ENCODE results near the gene PRICKLE2. TPM values are rescaled to one million over a fixed set of nuclear protein-coding genes. Genes with fewer than 3 reads are reported as not detected.

The PRICKLE2 gene
- total RNA-seq, 2 experiments from 2014 or later, result not detected

GRCh38 chr3:64203969-64204908 is 21.0 kb downstream of the PRICKLE2 start:
- CTCF ChIA-PET, result no interaction called here
- no peak for DNase-seq
- H3K4me1 Mint-ChIP-seq, result no peaks in the 10 kb centered on the region
- H3K27ac Mint-ChIP-seq, result no peak overlapping the region
- no peaks in the 10 kb centered on the region for H3K36me3 Mint-ChIP-seq
- H3K9me3 Mint-ChIP-seq (ENCODE audit: low read depth), result no peaks in the 10 kb centered on the region
- ATAC-seq, result no peak
- H3K4me3 Mint-ChIP-seq, result no peak overlapping the region
- H3K27me3 Mint-ChIP-seq, result peaks cover 7% of the 10 kb centered on the region

DNA sequence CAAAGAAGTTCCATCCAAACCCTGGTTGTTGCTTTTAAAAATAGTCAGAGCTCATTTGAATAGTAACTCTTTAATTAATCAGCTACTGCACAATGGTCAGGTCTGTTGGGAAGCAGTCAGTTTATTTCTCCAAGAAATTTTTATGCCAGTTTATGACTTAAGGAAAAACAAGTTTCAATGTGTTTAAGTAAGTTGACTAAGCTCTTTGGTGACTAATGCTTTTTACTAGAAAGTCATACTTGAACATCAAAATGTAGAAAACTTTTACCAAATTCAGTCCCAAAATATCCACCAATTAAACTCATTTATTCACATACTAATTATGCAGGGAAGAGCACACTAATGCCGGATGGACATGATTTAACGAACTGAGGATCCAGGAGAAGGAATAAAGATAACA is 22.1 kb downstream of the PRICKLE2 start:
- H3K9me3 Mint-ChIP-seq (ENCODE audit: low read depth), result no peaks in the 10 kb centered on the region
- CTCF ChIA-PET, result no interaction called here
- no peak for ATAC-seq
- no peaks in the 10 kb centered on the region for H3K36me3 Mint-ChIP-seq
- H3K4me1 Mint-ChIP-seq, result no peaks in the 10 kb centered on the region
- no peak overlapping the region for H3K4me3 Mint-ChIP-seq
- H3K27ac Mint-ChIP-seq, result no peak overlapping the region
- peaks cover 7% of the 10 kb centered on the region for H3K27me3 Mint-ChIP-seq
- DNase-seq, result no peak

DNA sequence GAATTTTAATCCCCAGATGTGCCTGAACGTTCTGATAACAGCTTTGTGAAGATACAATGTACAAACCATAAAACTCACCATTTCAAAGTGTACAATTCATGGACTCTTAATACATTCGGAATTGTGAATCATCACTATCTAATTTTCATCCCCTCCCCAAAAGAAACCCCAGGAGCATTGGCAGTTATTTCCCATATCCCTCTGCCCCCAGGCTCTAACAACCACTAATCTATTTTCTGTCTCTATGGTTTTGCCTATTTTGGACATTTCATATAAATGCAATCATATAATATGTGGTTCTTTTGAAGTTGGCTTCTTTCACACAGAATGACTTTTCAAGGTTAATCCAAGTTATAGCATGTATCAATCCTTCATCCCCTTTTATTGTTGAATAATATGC is 25.3 kb downstream of the PRICKLE2 start:
- no peaks in the 10 kb centered on the region for H3K4me1 Mint-ChIP-seq
- ATAC-seq, result no peak
- no peak overlapping the region for H3K27ac Mint-ChIP-seq
- DNase-seq, result no peak
- H3K4me3 Mint-ChIP-seq, result no peak overlapping the region
- peaks cover 7% of the 10 kb centered on the region for H3K27me3 Mint-ChIP-seq
- H3K36me3 Mint-ChIP-seq, result no peaks in the 10 kb centered on the region
- no peaks in the 10 kb centered on the region for H3K9me3 Mint-ChIP-seq (ENCODE audit: low read depth)
- CTCF ChIA-PET, result no interaction called here

- Mint-ChIP-seq H3K9me3 (ENCODE audit: low read depth) (peaks cover 2% of the 10 kb centered on the region), H3K36me3 (no peaks in the 10 kb centered on the region), H3K27me3 (no peaks in the 10 kb centered on the region), H3K4me3 (no peak overlapping the region), H3K27ac (no peak overlapping the region), H3K4me1 (no peaks in the 10 kb centered on the region)
- ATAC-seq (no peak), DNase-seq (no peak)
- CTCF ChIA-PET, result no interaction called here
Measured at GRCh38 chr3:64196236-64196929, 28.9 kb downstream of the PRICKLE2 start.

DNA sequence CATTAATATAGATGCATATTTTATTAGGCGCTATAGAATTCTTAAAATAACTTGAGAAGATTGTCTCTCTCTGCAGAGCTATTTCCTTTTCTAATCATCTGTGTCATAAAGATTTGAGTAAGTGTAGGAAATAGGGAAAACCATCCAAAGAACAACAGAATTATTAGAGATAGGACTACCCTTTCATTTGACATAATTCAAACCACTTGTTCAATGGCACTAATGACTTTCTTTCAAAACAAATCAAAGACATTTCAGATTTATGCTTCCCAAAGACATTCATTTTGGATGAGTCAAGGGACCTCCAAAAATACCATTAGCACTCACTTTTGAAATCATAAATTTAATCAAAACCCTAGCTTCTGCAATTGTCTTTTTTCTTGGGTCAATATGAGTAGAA is 29.5 kb downstream of the PRICKLE2 start:
- ATAC-seq, result no peak
- CTCF ChIA-PET, result no interaction called here
- no peak for DNase-seq
- Mint-ChIP-seq H3K9me3 (ENCODE audit: low read depth) (peaks cover 2% of the 10 kb centered on the region), H3K4me1 (no peaks in the 10 kb centered on the region), H3K27ac (no peak overlapping the region), H3K36me3 (no peaks in the 10 kb centered on the region), H3K27me3 (no peaks in the 10 kb centered on the region), H3K4me3 (no peak overlapping the region)

DNA sequence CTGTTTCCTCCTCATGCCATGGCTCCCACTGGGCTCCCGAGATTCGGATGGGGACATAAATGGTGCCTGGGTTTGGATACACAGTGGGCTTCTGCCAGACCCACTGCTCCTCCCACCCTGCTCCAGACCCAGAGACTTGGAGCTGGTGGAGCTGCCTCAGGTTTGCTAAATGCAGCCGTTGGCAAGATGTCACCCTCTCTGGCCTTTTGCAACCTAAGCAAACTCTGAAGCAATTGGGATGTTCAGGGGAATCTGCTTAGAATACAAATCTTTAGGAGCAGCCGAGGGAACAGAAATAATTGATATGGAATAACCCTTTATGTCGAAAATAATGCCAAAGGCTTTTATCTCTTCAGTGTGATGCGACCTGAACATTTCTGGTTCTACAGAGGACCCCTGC is 33.4 kb downstream of the PRICKLE2 start:
- H3K4me3 Mint-ChIP-seq, result no peak overlapping the region
- no peaks in the 10 kb centered on the region for H3K27me3 Mint-ChIP-seq
- no peak for ATAC-seq
- peaks cover 2% of the 10 kb centered on the region for H3K9me3 Mint-ChIP-seq (ENCODE audit: low read depth)
- no peaks in the 10 kb centered on the region for H3K4me1 Mint-ChIP-seq
- no peaks in the 10 kb centered on the region for H3K36me3 Mint-ChIP-seq
- H3K27ac Mint-ChIP-seq, result no peak overlapping the region
- CTCF ChIA-PET, result no interaction called here
- DNase-seq, result no peak

DNA sequence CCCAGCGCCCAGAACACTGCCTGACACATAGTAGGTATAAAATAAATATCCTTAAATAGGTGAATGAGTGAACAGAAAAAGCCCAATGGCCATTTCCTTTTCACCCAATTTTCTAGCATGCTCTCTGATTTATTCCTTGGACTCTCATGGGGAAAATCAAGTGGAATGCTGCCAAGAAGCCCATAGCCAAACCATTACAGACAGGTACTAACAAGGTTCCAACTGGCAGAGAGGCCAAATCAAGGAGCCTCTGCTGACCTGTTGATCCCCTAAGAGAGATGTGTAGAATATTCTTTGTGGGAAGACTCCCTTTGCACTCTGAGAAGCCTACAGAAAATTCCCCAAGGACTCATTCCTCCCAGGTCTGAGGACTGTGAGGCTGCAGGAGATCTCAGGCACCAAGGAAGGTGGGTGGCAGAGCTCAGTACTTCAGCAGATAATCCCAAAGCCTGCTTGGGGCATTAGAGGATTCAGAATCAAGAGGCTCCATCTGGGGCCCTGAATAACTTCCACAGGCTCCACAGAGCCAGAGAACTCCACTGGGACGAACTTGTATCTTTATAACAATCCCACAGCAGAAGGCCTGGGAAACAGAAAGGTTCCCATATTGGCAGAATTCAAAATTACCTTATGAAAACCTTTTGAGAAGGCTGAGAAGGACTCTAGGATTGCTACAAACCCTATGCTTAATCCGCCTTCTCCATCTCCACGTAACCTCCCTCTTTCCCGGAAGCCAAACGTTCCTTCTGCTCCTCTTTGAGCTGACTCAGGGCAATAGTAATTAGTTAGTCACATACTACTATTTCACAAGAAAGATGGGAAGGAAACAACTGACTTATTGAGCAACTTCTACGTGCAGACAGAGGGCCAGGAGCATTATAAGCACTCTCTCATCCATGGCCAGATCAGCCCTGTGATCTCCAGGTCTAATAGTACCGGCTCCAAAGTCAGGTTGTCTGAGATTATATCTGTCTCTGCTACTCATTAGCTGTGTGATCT is 34.5 kb downstream of the PRICKLE2 start:
- ATAC-seq (no peak), DNase-seq (no peak)
- H3K4me1 Mint-ChIP-seq, result no peaks in the 10 kb centered on the region
- H3K9me3 Mint-ChIP-seq (ENCODE audit: low read depth), result peaks cover 2% of the 10 kb centered on the region
- no peak overlapping the region for H3K4me3 Mint-ChIP-seq
- H3K27me3 Mint-ChIP-seq, result no peaks in the 10 kb centered on the region
- H3K27ac Mint-ChIP-seq, result no peak overlapping the region
- CTCF ChIA-PET, result no interaction called here
- no peaks in the 10 kb centered on the region for H3K36me3 Mint-ChIP-seq

- Mint-ChIP-seq H3K36me3 (no peaks in the 10 kb centered on the region), H3K4me1 (no peaks in the 10 kb centered on the region), H3K27ac (no peak overlapping the region), H3K27me3 (no peaks in the 10 kb centered on the region), H3K4me3 (no peak overlapping the region), H3K9me3 (ENCODE audit: low read depth) (peaks cover 2% of the 10 kb centered on the region)
- DNase-seq, result no peak
- ATAC-seq, result no peak
- CTCF ChIA-PET, result no interaction called here
Measured at GRCh38 chr3:64188810-64189560, 36.3 kb downstream of the PRICKLE2 start.

DNA sequence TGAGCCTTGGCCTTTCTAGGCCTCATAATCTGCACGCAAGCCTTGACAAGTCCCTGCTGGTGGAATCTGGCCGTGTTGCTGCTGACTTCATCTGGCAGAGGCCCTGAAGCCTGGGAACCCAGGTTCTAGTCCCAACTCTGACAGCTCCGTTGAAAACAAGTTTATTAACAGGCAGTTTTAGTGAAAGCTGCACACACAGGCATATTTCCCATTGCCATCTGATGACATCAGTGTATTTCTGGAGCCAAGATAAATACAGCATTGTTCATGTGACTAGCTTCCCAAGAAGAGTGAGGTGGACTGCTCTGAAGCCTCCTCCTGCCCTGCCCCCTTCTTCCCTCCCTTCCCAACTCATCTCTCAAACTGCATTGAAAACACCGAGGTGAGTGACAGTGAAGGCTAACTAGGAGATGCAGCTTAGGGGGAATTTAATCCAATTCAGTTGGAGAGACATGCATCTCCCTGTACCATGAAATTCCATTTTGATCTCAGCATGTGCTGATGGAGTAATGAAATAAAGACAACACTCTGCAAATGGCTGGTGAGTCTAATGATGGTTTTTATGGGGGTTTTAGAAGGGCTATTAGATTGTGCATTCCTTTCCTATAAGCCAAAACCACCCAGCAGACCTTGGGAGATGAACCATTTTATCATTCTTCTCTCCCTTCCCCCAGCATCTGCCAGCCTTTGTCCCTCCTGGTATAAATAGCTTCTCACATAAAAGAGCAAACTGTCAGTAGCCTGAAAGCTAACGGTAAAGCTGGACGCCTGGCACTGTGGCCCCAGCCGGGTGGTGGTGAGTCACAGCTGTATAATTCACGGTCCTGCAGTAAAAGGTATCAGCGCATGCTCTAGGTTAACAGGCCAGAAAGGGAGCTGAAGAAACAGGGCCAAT is 38.0 kb downstream of the PRICKLE2 start:
- Mint-ChIP-seq H3K36me3 (no peaks in the 10 kb centered on the region), H3K4me1 (no peaks in the 10 kb centered on the region), H3K27ac (no peak overlapping the region), H3K4me3 (no peak overlapping the region), H3K9me3 (ENCODE audit: low read depth) (no peaks in the 10 kb centered on the region), H3K27me3 (no peaks in the 10 kb centered on the region)
- no peak for DNase-seq
- CTCF ChIA-PET, result no interaction called here
- no peak for ATAC-seq

DNA sequence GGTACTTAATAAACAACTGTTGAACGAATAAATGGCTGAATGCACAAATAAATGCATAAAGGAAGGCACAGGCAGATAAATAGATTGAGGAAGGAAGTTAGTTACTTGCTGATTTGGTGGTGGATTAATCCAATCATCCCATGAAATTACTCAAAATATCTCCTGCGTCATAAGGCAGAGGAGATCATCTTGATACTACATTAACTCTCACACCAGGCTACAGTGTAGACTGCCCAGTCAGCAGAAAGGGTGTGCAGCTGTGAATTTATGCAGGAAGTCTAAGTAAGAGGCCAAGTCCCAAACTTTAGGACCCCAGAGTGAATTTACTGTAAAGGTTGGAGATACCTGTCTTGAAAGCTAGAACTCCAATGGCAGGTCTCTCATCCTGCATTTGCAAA is 38.6 kb downstream of the PRICKLE2 start:
- Mint-ChIP-seq H3K36me3 (no peaks in the 10 kb centered on the region), H3K4me3 (no peak overlapping the region), H3K4me1 (no peaks in the 10 kb centered on the region), H3K9me3 (ENCODE audit: low read depth) (no peaks in the 10 kb centered on the region), H3K27me3 (no peaks in the 10 kb centered on the region), H3K27ac (no peak overlapping the region)
- DNase-seq (no peak), ATAC-seq (no peak)
- CTCF ChIA-PET, result no interaction called here

- no peak overlapping the region for H3K4me3 Mint-ChIP-seq
- DNase-seq, result no peak
- no peaks in the 10 kb centered on the region for H3K36me3 Mint-ChIP-seq
- no peaks in the 10 kb centered on the region for H3K4me1 Mint-ChIP-seq
- no peak overlapping the region for H3K27ac Mint-ChIP-seq
- CTCF ChIA-PET, result interaction anchor here (0.5 kb wide), 1 partner anchor 40 kb away, joined by 3 read pairs; no protein-coding TSS in a partner anchor
- ATAC-seq, result no peak
- peaks cover 3% of the 10 kb centered on the region for H3K27me3 Mint-ChIP-seq
- no peaks in the 10 kb centered on the region for H3K9me3 Mint-ChIP-seq (ENCODE audit: low read depth)
Measured at GRCh38 chr3:64185436-64185835, 39.8 kb downstream of the PRICKLE2 start.

DNA sequence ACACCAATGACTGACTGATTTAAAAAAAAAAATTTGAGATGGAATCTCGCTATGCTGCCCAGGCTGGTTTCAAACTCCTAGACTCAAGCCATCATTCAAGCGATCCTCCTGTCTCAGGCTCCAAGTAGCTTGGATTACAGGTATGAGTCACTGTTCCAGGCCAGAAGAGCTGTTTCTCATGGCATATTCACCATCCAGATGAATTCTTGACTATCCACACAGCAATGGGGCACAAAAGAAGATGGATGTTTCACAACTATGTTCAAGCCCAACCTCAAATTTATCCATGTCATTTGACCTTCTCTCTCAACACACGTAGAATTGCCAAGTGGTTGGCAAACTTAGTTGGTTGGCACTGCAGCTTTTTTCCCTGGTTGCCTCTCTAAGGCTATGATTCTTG is 40.6 kb downstream of the PRICKLE2 start:
- ATAC-seq, result no peak
- peaks cover 3% of the 10 kb centered on the region for H3K27me3 Mint-ChIP-seq
- no peaks in the 10 kb centered on the region for H3K9me3 Mint-ChIP-seq (ENCODE audit: low read depth)
- H3K4me3 Mint-ChIP-seq, result no peak overlapping the region
- DNase-seq, result no peak
- no peaks in the 10 kb centered on the region for H3K36me3 Mint-ChIP-seq
- no peak overlapping the region for H3K27ac Mint-ChIP-seq
- CTCF ChIA-PET, result no interaction called here
- H3K4me1 Mint-ChIP-seq, result no peaks in the 10 kb centered on the region
